Ectodermal cell (in vitro differentiated cells): ENCODE measurements around the gene AMBRA1.
"Not testable (repeated sequence)": the region's sequence is repeated elsewhere in the genome, so short reads cannot be mapped to it uniquely, and the experiment has no call there.

Experiments used
- H3K27ac ChIP-seq: 2 replicates; pipeline ENCODE4 v1.7.0; 2013; ENCODE audit warnings: mild to moderate bottlenecking, low read depth, low read length; ENCODE audit not compliant: insufficient read depth, poor library complexity, severe bottlenecking
- H3K27me3 ChIP-seq: 2 replicates; pipeline ENCODE4 v1.7.0; 2013; ENCODE audit warnings: mild to moderate bottlenecking, low read length; ENCODE audit not compliant: insufficient read depth, control insufficient read depth, poor library complexity, severe bottlenecking
- H3K36me3 ChIP-seq: one replicate; pipeline ENCODE4 v1.7.0; 2013; ENCODE audit warnings: low read length; ENCODE audit not compliant: control insufficient read depth, insufficient read depth
- H3K4me1 ChIP-seq: one replicate; pipeline ENCODE4 v1.7.0; 2013; ENCODE audit warnings: low read length; ENCODE audit not compliant: control insufficient read depth, insufficient read depth
- H3K4me3 ChIP-seq: 2 replicates; pipeline ENCODE4 v1.7.0; 2013; ENCODE audit warnings: low read depth, low read length, control low read depth; ENCODE audit not compliant: insufficient read depth
- H3K9me3 ChIP-seq: 2 replicates; pipeline ENCODE4 v1.7.0; 2013; ENCODE audit warnings: mild to moderate bottlenecking, low read length, moderate library complexity; ENCODE audit not compliant: control insufficient read depth
- WGBS, 2 experiments: methylation state at CpG; one replicate each; pipeline ENCODE4 v1.1.7; 2013; ENCODE audit warnings: missing lambda C conversion rate in 2 of 2; 5-methylcytosine and 5-hydroxymethylcytosine counted together

Gene AMBRA1

GRCh38 chr11:46597609-46598219, 3.9 kb upstream of the AMBRA1 start:
- no peaks in the 10 kb centered on the region for H3K27me3 ChIP-seq
- WGBS, 2 experiments = 91 to 92% methylated on average over 5 to 6 of the region's 6 CpGs
- peaks cover 2% of the 10 kb centered on the region for H3K4me1 ChIP-seq
- H3K27ac ChIP-seq = no peak overlapping the region
- H3K9me3 ChIP-seq = no peaks in the 10 kb centered on the region
- no peak overlapping the region for H3K4me3 ChIP-seq
- no peaks in the 10 kb centered on the region for H3K36me3 ChIP-seq

GRCh38 chr11:46597155-46597554, 3.3 kb upstream of the AMBRA1 start:
- no peaks in the 10 kb centered on the region for H3K27me3 ChIP-seq
- 82 to 100% methylated on average over 1 of the region's 1 CpG for WGBS, 2 experiments
- H3K9me3 ChIP-seq = no peaks in the 10 kb centered on the region
- no peak overlapping the region for H3K27ac ChIP-seq
- H3K36me3 ChIP-seq = no peaks in the 10 kb centered on the region
- peaks cover 7% of the 10 kb centered on the region for H3K4me1 ChIP-seq
- H3K4me3 ChIP-seq = no peak overlapping the region

GRCh38 chr11:46594785-46595184, 962 bp upstream of the AMBRA1 start:
- H3K27ac ChIP-seq = no peak overlapping the region
- H3K9me3 ChIP-seq = no peaks in the 10 kb centered on the region
- no peak overlapping the region for H3K4me3 ChIP-seq
- 91 to 95% methylated on average over 10 of the region's 10 CpGs for whole genome bisulfite sequencing, 2 experiments
- H3K36me3 ChIP-seq = no peaks in the 10 kb centered on the region
- no peaks in the 10 kb centered on the region for H3K27me3 ChIP-seq
- peaks cover 10% of the 10 kb centered on the region for H3K4me1 ChIP-seq

GRCh38 chr11:46594374-46594700, 514 bp upstream of the AMBRA1 start:
- WGBS, 2 experiments = 51 to 53% methylated on average over 3 of the region's 3 CpGs
- H3K27ac ChIP-seq = no peak overlapping the region
- H3K27me3 ChIP-seq = no peaks in the 10 kb centered on the region

GRCh38 chr11:46590740-46591605, 2.9 kb downstream of the AMBRA1 start:
- no peaks in the 10 kb centered on the region for H3K27me3 ChIP-seq
- peaks cover 10% of the 10 kb centered on the region for H3K4me1 ChIP-seq
- H3K27ac ChIP-seq = no peak overlapping the region
- WGBS, 2 experiments = 86 to 87% methylated on average over 10 to 11 of the region's 11 CpGs
- no peak overlapping the region for H3K4me3 ChIP-seq
- no peaks in the 10 kb centered on the region for H3K9me3 ChIP-seq
- H3K36me3 ChIP-seq = no peaks in the 10 kb centered on the region

More at GRCh38 chr11:46594374-46594700, 514 bp upstream of the AMBRA1 start:
- Histone ChIP-seq H3K36me3 (no peaks in the 10 kb centered on the region), H3K4me3 (peak overlapping the region; percentile 96), H3K4me1 (peaks cover 10% of the 10 kb centered on the region), H3K9me3 (no peaks in the 10 kb centered on the region)

GRCh38 chr11:46588915-46589314, 4.9 kb downstream of the AMBRA1 start:
- Histone ChIP-seq H3K4me3 (no peak overlapping the region), H3K9me3 (no peaks in the 10 kb centered on the region), H3K36me3 (no peaks in the 10 kb centered on the region), H3K27me3 (no peaks in the 10 kb centered on the region), H3K4me1 (peaks cover 10% of the 10 kb centered on the region), H3K27ac (no peak overlapping the region)

GRCh38 chr11:46588131-46588530, 5.7 kb downstream of the AMBRA1 start:
- Histone ChIP-seq H3K4me3 (no peak overlapping the region), H3K4me1 (peaks cover 10% of the 10 kb centered on the region), H3K27me3 (no peaks in the 10 kb centered on the region), H3K27ac (no peak overlapping the region), H3K36me3 (no peaks in the 10 kb centered on the region), H3K9me3 (no peaks in the 10 kb centered on the region)
- WGBS, 2 experiments = 88 to 89% methylated on average over 5 of the region's 5 CpGs

GRCh38 chr11:46583513-46583912, 10.3 kb downstream of the AMBRA1 start:
- H3K9me3 ChIP-seq, H3K36me3 ChIP-seq, H3K27me3 ChIP-seq, H3K27ac ChIP-seq, H3K4me3 ChIP-seq, H3K4me1 ChIP-seq: not testable (repeated sequence)
- WGBS, 2 experiments = no CpG with 5 or more reads among the region's 1 CpG

GRCh38 chr11:46582588-46582987, 11.2 kb downstream of the AMBRA1 start:
- no peaks in the 10 kb centered on the region for H3K36me3 ChIP-seq
- H3K4me1 ChIP-seq = no peaks in the 10 kb centered on the region
- no peak overlapping the region for H3K27ac ChIP-seq
- no peaks in the 10 kb centered on the region for H3K27me3 ChIP-seq
- H3K9me3 ChIP-seq = no peaks in the 10 kb centered on the region
- WGBS, 2 experiments = 89 to 97% methylated on average over 5 of the region's 5 CpGs
- H3K4me3 ChIP-seq = no peak overlapping the region

GRCh38 chr11:46577058-46577457, 16.8 kb downstream of the AMBRA1 start:
- Histone ChIP-seq H3K4me1 (no peaks in the 10 kb centered on the region), H3K27me3 (no peaks in the 10 kb centered on the region), H3K27ac (no peak overlapping the region), H3K9me3 (no peaks in the 10 kb centered on the region), H3K36me3 (no peaks in the 10 kb centered on the region), H3K4me3 (no peak overlapping the region)
- WGBS, 2 experiments = 83 to 100% methylated on average over 1 of the region's 1 CpG
